ENCODE data around the gene SNRNP70.
"Not testable (repeated sequence)": the region's sequence is repeated elsewhere in the genome, so short reads cannot be mapped to it uniquely, and the experiment has no call there.

The SNRNP70 gene

GRCh38 chr19:49120868-49121267 is 35.6 kb downstream of the SNRNP70 start:
- H3F3A ChIP-seq (ENCODE audit: control insufficient read depth, insufficient read depth) = 0 out of 2 replicates have a peak, but pooled peaks cover 3% of the 10 kb centered on the region
- peaks cover 18% of the 10 kb centered on the region for H3K27me3 ChIP-seq (ENCODE audit: control insufficient read depth, low read length)
- no peak overlapping the region for H3K4me3 ChIP-seq (ENCODE audit: low read length)
- H3K9me2 ChIP-seq (replicated peaks; ENCODE audit: control insufficient read depth, low read length) = no peaks in the 10 kb centered on the region
- H3K4me1 ChIP-seq (ENCODE audit: control insufficient read depth, low read length) = peaks cover 24% of the 10 kb centered on the region
- no peaks in the 10 kb centered on the region for H4K20me1 ChIP-seq (ENCODE audit: control insufficient read depth, insufficient read depth, low read depth, low read length)
- no peak overlapping the region for H3K27ac ChIP-seq (ENCODE audit: low read depth, low read length)
- TF ChIP-seq EZH2phosphoT487 (IDR thresholded peaks at IDR 0.05; ENCODE audit: borderline replicate concordance, low read length) (no peak), CTCF (IDR thresholded peaks at IDR 0.05; ENCODE audit: low read depth, low read length, poor library complexity, severe bottlenecking) (no peak)
- no peak overlapping the region; the same call in 1 of the 2 replicates for H3K4me2 ChIP-seq (ENCODE audit: low read length)
- no peaks in the 10 kb centered on the region for H3K79me2 ChIP-seq (ENCODE audit: control insufficient read depth, low read length)
- no peaks in the 10 kb centered on the region for H3K9me3 ChIP-seq (ENCODE audit: control insufficient read depth, insufficient read depth, low read length)
- no peaks in the 10 kb centered on the region for H3K36me3 ChIP-seq (ENCODE audit: control insufficient read depth, low read length)

- not testable (repeated sequence) for H3K9me3 ChIP-seq (ENCODE audit: control insufficient read depth, insufficient read depth, low read length); H3K79me2 ChIP-seq (ENCODE audit: control insufficient read depth, low read length); H3K4me2 ChIP-seq (ENCODE audit: low read length); H3F3A ChIP-seq (ENCODE audit: control insufficient read depth, insufficient read depth); H3K36me3 ChIP-seq (ENCODE audit: control insufficient read depth, low read length); H4K20me1 ChIP-seq (ENCODE audit: control insufficient read depth, insufficient read depth, low read depth, low read length); H3K9me2 ChIP-seq (replicated peaks; ENCODE audit: control insufficient read depth, low read length); H3K27ac ChIP-seq (ENCODE audit: low read depth, low read length); H3K4me3 ChIP-seq (ENCODE audit: low read length)
- peaks cover 20% of the 10 kb centered on the region for H3K4me1 ChIP-seq (ENCODE audit: control insufficient read depth, low read length)
- peaks cover 18% of the 10 kb centered on the region for H3K27me3 ChIP-seq (ENCODE audit: control insufficient read depth, low read length)
Measured at GRCh38 chr19:49121841-49122240, 36.6 kb downstream of the SNRNP70 start.

- H3F3A ChIP-seq (ENCODE audit: control insufficient read depth, insufficient read depth); H4K20me1 ChIP-seq (ENCODE audit: control insufficient read depth, insufficient read depth, low read depth, low read length); H3K9me2 ChIP-seq (replicated peaks; ENCODE audit: control insufficient read depth, low read length); H3K79me2 ChIP-seq (ENCODE audit: control insufficient read depth, low read length); H3K9me3 ChIP-seq (ENCODE audit: control insufficient read depth, insufficient read depth, low read length); H3K27ac ChIP-seq (ENCODE audit: low read depth, low read length); H3K36me3 ChIP-seq (ENCODE audit: control insufficient read depth, low read length); H3K4me3 ChIP-seq (ENCODE audit: low read length); H3K4me2 ChIP-seq (ENCODE audit: low read length): not testable (repeated sequence)
- peaks cover 18% of the 10 kb centered on the region for H3K27me3 ChIP-seq (ENCODE audit: control insufficient read depth, low read length)
- peaks cover 16% of the 10 kb centered on the region for H3K4me1 ChIP-seq (ENCODE audit: control insufficient read depth, low read length)
Measured at GRCh38 chr19:49123285-49123684, 38.0 kb downstream of the SNRNP70 start.

GRCh38 chr19:49125025-49125731 is 39.9 kb downstream of the SNRNP70 start:
- Histone ChIP-seq H4K20me1 (ENCODE audit: control insufficient read depth, insufficient read depth, low read depth, low read length) (no peaks in the 10 kb centered on the region), H3K4me3 (ENCODE audit: low read length) (no peak overlapping the region), H3K4me2 (ENCODE audit: low read length) (no peak overlapping the region), H3K27me3 (ENCODE audit: control insufficient read depth, low read length) (peaks cover 9% of the 10 kb centered on the region), H3K36me3 (ENCODE audit: control insufficient read depth, low read length) (no peaks in the 10 kb centered on the region), H3F3A (ENCODE audit: control insufficient read depth, insufficient read depth) (0 out of 2 replicates have a peak, but pooled peaks cover 3% of the 10 kb centered on the region), H3K27ac (ENCODE audit: low read depth, low read length) (no peak overlapping the region), H3K9me3 (ENCODE audit: control insufficient read depth, insufficient read depth, low read length) (no peaks in the 10 kb centered on the region), H3K4me1 (ENCODE audit: control insufficient read depth, low read length) (peaks cover 16% of the 10 kb centered on the region), H3K9me2 (replicated peaks; ENCODE audit: control insufficient read depth, low read length) (no peaks in the 10 kb centered on the region), H3K79me2 (ENCODE audit: control insufficient read depth, low read length) (no peaks in the 10 kb centered on the region)
- TF ChIP-seq EZH2phosphoT487 (IDR thresholded peaks at IDR 0.05; ENCODE audit: borderline replicate concordance, low read length) (no peak), CTCF (IDR thresholded peaks at IDR 0.05; ENCODE audit: low read depth, low read length, poor library complexity, severe bottlenecking) (no peak)
